ENCODE results near the gene STX2. TPM values are rescaled to one million over a fixed set of nuclear protein-coding genes. Genes with fewer than 3 reads are reported as not detected.

Gene STX2
- total and polyA plus RNA-seq, 10 of the 15 experiments (the other 5 are each of a cell fraction or from before 2014, with no cell fraction given), result 6.0 to 22.2 (median 10.0) TPM

Small RNA genes within 50 kb of the gene (small RNA-seq; reads per million reads assigned to genes)
- gene RNU6-1077P, result not detected

Other genes starting within 250 kb of the STX2 start
- gene RIMBP2, start 123.0 kb downstream of the STX2 start, total RNA-seq (2014; rRNA removed), result 0.06 and 0.22 TPM in 2 replicates
- 0.04 and 0.09 TPM in 2 replicates for gene RIMBP2, start 123.0 kb downstream of the STX2 start, total RNA-seq (2014; rRNA removed; fragmentation: Illumina TruSeq; extraction: Trizol)
- 0.41 and 0.43 TPM in 2 replicates for gene RIMBP2, start 123.0 kb downstream of the STX2 start, total RNA-seq (2021)
- 1.4 and 2.9 TPM in 2 replicates for gene RIMBP2, start 123.0 kb downstream of the STX2 start, polyA plus RNA-seq (2011; rRNA removed)
- gene RIMBP2, start 123.0 kb downstream of the STX2 start, polyA plus RNA-seq (2014; fragmentation: Illumina TruSeq; extraction: Trizol), result 0.07 TPM in 1 of 2 replicates, not detected in the other
- under 1 TPM in 1 of 2 experiments, not detected in 1; 0.04 TPM for gene RIMBP2, start 123.0 kb downstream of the STX2 start, polyA plus RNA-seq (2014; fragmentation: Nextera tagmentation; extraction: Ambion mirVana)
- gene RIMBP2, start 123.0 kb downstream of the STX2 start, polyA plus RNA-seq (2014; rRNA removed), result 0.08 and 0.11 TPM in 2 replicates
- under 1 TPM; 0.06 to 0.24 TPM for gene RIMBP2, start 123.0 kb downstream of the STX2 start, polyA plus RNA-seq (2016; fragmentation: Nextera tagmentation; extraction: Ambion mirVana)
- gene RAN, start 32.8 kb upstream of the STX2 start, total RNA-seq (2014; rRNA removed), result 1,598 and 2,001 TPM in 2 replicates
- 1,619 and 1,657 TPM in 2 replicates for gene RAN, start 32.8 kb upstream of the STX2 start, total RNA-seq (2014; rRNA removed; fragmentation: Illumina TruSeq; extraction: Trizol)
- 1,882 and 1,927 TPM in 2 replicates for gene RAN, start 32.8 kb upstream of the STX2 start, total RNA-seq (2021)
- gene RAN, start 32.8 kb upstream of the STX2 start, polyA plus RNA-seq (2011; rRNA removed), result 3,769 and 4,371 TPM in 2 replicates
- 2,276 and 2,670 TPM in 2 replicates for gene RAN, start 32.8 kb upstream of the STX2 start, polyA plus RNA-seq (2014; fragmentation: Illumina TruSeq; extraction: Trizol)
- gene RAN, start 32.8 kb upstream of the STX2 start, polyA plus RNA-seq (2014; fragmentation: Nextera tagmentation; extraction: Ambion mirVana), result 1,000 to 10,000 TPM; 3,131 to 3,633 TPM
- 2,435 and 2,587 TPM in 2 replicates for gene RAN, start 32.8 kb upstream of the STX2 start, polyA plus RNA-seq (2014; rRNA removed)
- 1,000 to 10,000 TPM; 3,103 to 3,142 TPM for gene RAN, start 32.8 kb upstream of the STX2 start, polyA plus RNA-seq (2016; fragmentation: Nextera tagmentation; extraction: Ambion mirVana)
- 2.0 and 2.1 TPM in 2 replicates for gene ADGRD1, start 114.7 kb upstream of the STX2 start, total RNA-seq (2014; rRNA removed)
- gene ADGRD1, start 114.7 kb upstream of the STX2 start, total RNA-seq (2014; rRNA removed; fragmentation: Illumina TruSeq; extraction: Trizol), result 0.49 and 0.69 TPM in 2 replicates
- 0.82 and 1.3 TPM in 2 replicates for gene ADGRD1, start 114.7 kb upstream of the STX2 start, total RNA-seq (2021)
- gene ADGRD1, start 114.7 kb upstream of the STX2 start, polyA plus RNA-seq (2011; rRNA removed), result 9.0 and 12.7 TPM in 2 replicates
- gene ADGRD1, start 114.7 kb upstream of the STX2 start, polyA plus RNA-seq (2014; fragmentation: Illumina TruSeq; extraction: Trizol), result 0.11 and 0.21 TPM in 2 replicates
- gene ADGRD1, start 114.7 kb upstream of the STX2 start, polyA plus RNA-seq (2014; fragmentation: Nextera tagmentation; extraction: Ambion mirVana), result under 1 TPM; 0.15 to 0.60 TPM
- gene ADGRD1, start 114.7 kb upstream of the STX2 start, polyA plus RNA-seq (2014; rRNA removed), result 1.2 and 1.7 TPM in 2 replicates
- gene ADGRD1, start 114.7 kb upstream of the STX2 start, polyA plus RNA-seq (2016; fragmentation: Nextera tagmentation; extraction: Ambion mirVana), result 1 to 10 TPM; 1.7 to 1.9 TPM

All from GM12878 (cell line).